Measurements from ENCODE around the gene ZDHHC8.
A peak's percentile ranks its signal among the peaks of the same experiment; 100 is the strongest.

Gene ZDHHC8

DNA sequence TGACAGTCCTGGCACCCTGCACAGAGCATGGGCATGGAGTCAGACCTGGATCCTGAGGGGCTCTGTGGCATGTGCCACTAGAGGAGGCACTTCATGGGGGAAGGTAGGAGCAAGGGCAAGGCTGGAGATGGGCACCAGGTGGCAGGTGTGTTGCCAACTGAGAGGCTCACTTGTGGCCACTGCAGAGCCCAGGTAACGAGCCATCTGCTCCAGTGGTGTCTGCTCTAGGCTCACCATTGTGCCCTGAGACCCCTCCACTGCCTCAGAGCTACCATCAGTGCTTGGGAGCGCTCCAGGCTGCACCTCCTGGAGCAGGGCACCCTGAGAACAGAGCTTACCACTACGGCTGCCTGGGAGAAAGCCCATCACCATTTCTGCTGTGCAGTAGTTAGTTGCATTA lies 1.3 kb upstream of the ZDHHC8 start:
- peak; percentile 35 for DNase-seq

- peak; percentile 82 for DNase-seq
Measured at GRCh38 chr22:20130731-20131596, 640 bp upstream of the ZDHHC8 start.

- peak; percentile 51 for DNase-seq
Measured at GRCh38 chr22:20131859-20132685, 468 bp downstream of the ZDHHC8 start.

GRCh38 chr22:20132686-20133246 lies 1.2 kb downstream of the ZDHHC8 start:
- DNase-seq = no peak

DNA sequence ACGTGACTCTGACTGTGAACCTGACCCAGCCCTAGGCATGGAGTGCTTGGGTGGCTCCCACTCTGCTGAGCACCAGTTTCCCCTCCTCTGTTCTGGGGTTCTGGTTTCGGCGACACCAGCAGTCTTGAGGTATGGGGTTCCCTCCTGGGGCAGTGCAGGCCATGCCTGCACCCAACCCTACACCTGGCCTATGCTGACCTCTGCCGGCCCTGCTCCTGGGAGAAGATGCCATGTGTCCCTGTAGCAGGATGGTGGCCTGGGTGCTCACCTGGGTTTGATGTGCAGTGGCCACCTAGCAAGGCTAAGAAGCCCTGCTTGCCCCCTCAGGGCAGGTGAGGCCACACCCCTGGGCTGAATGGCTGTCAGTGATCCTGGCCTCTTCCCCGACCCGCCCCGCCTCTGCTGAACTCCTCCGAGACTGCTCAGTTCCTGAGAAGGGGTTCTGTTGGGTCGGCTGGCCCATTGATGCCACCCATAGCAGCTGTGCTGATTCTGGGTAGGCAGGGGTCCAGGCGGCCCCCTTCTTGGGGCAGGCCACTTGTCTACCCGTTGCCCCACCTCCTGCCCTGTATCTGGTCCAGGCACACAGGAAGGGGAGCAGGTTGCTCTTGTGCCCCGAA lies 2.4 kb downstream of the ZDHHC8 start:
- no peak for DNase-seq

- no peak for DNase-seq
Measured at GRCh38 chr22:20135265-20135664, 3.7 kb downstream of the ZDHHC8 start.

- no peak for DNase-seq
Measured at GRCh38 chr22:20135806-20136602, 4.4 kb downstream of the ZDHHC8 start.

DNA sequence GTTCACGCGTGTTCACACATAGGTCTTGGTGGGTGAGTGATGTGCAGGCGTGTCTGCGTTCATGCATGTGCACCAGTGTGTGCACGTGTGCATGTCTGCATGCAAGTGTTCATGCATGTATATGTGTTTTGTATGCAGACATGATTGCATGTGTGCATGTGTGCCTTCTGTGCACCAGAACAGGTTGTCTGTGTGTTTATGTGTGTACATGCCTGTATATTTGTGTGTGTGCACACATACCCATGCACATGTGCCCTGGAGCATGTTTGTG lies 4.9 kb downstream of the ZDHHC8 start:
- DNase-seq = no peak

DNA sequence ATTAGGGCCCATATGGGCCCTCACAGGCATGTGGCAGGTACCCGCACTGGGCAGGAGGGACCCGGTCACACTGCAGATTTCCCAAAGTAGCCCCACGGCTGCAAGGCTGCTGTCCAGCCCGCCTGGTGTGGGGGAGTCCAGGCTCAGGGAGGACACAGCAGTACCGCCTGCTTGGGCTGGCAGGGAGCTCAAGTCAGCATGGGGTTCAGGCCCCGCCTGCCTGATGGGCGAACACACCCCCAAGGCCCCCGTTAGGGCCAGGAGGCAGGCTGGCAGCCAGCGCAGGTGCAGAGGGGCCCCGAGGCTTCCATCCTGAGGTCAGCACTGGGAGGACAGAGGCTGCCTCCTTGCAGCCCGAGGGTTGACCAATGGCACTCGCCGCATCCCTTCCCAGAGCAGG lies 5.5 kb downstream of the ZDHHC8 start:
- no peak for DNase-seq

GRCh38 chr22:20137671-20138416 lies 6.2 kb downstream of the ZDHHC8 start:
- no peak for DNase-seq

GRCh38 chr22:20138417-20138738 lies 6.8 kb downstream of the ZDHHC8 start:
- DNase-seq = no peak

GRCh38 chr22:20138868-20139267 lies 7.3 kb downstream of the ZDHHC8 start:
- DNase-seq = no peak

DNA sequence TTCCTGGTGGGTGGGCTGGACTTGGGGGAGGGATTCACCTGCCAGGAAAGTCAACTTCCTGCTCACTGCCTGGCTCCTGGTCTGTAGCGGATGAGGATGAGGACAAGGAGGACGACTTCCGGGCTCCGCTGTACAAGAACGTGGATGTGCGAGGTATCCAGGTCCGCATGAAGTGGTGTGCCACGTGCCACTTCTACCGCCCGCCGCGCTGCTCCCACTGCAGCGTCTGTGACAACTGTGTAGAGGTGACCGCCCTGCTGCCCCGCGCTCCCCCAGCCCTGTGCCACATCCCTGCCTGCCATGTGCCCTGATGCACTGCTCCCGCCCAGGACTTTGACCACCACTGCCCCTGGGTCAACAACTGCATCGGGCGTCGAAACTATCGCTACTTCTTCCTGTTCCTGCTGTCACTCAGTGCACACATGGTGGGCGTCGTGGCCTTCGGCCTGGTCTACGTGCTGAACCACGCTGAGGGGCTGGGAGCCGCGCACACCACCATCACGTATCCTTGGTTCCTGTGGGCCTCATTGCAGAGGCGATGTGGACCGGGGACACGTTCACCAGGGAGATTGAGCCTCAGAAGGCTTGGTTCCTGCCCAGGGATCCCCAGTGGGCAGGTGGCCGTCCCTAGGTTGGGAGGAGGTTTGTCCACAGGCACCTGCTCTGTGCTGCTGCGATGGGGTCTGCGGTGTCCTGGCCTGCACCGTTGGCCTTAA lies 7.9 kb downstream of the ZDHHC8 start:
- no peak for DNase-seq

DNA sequence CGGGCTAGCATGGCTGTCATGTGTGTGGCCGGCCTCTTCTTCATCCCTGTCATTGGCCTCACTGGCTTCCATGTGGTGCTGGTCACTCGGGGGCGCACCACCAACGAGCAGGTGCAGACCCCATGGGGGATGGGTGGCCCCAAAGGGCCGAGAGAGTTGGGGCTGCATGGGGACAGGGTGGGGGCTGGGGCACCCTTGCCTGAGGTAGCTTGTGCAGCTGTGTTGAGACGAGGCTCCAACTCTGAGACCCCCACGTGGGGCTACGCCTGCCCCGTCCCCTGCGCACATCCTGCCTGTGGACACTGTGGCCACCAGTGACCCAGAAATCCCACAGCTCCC lies 8.5 kb downstream of the ZDHHC8 start:
- no peak for DNase-seq

- no peak for DNase-seq
Measured at GRCh38 chr22:20140521-20140964, 8.9 kb downstream of the ZDHHC8 start.

GRCh38 chr22:20141186-20142077 lies 9.8 kb downstream of the ZDHHC8 start:
- DNase-seq = no peak

GRCh38 chr22:20142711-20143621 lies 11.4 kb downstream of the ZDHHC8 start:
- DNase-seq = no peak

GRCh38 chr22:20143883-20144665 lies 12.5 kb downstream of the ZDHHC8 start:
- DNase-seq = no peak
